ENCODE results near the gene LYRM1. TPM values are rescaled to one million over a fixed set of nuclear protein-coding genes. Genes with fewer than 3 reads are reported as not detected.

The LYRM1 gene
- total RNA-seq, 2 donors from 2014 or later, result 18.7 to 34.9 TPM

Other genes starting within 250 kb of the LYRM1 start
- 1 to 10 TPM in 1 of 2 donors, not detected in 1; 1.7 TPM for gene ACSM1, start 203.1 kb upstream of the LYRM1 start, total RNA-seq
- gene THUMPD1, start 159.0 kb upstream of the LYRM1 start, total RNA-seq, result 10 to 100 TPM; 64.5 to 73.2 TPM
- gene ACSM3, start 136.8 kb upstream of the LYRM1 start, total RNA-seq, result 1 to 10 TPM in 1 of 2 donors, under 1 TPM in 1; 0.41 to 6.1 TPM
- 1 to 10 TPM; 2.6 to 7.8 TPM for gene ERI2, start 94.3 kb upstream of the LYRM1 start, total RNA-seq
- 1 to 10 TPM in 1 of 2 donors, not detected in 1; 6.5 TPM for gene REXO5, start 94.2 kb upstream of the LYRM1 start, total RNA-seq
- 10 to 100 TPM; 25.3 to 28.0 TPM for gene DCUN1D3, start 413 bp upstream of the LYRM1 start, total RNA-seq

Data from thoracic aorta (tissue), 2 donors.